HG02884 (cell line): Measurements from ENCODE around the gene LRRC49.
"Not testable (repeated sequence)": the region's sequence is repeated elsewhere in the genome, so short reads cannot be mapped to it uniquely, and the experiment has no call there.

Experiments
- ATAC-seq: cut with Tn5 transposase; IDR thresholded peaks from one replicate; pipeline ENCODE4 v1.9.1; 2021; ENCODE audit warnings: mild to moderate bottlenecking, moderate library complexity; ENCODE audit not compliant: unreplicated experiment

The LRRC49 gene

DNA sequence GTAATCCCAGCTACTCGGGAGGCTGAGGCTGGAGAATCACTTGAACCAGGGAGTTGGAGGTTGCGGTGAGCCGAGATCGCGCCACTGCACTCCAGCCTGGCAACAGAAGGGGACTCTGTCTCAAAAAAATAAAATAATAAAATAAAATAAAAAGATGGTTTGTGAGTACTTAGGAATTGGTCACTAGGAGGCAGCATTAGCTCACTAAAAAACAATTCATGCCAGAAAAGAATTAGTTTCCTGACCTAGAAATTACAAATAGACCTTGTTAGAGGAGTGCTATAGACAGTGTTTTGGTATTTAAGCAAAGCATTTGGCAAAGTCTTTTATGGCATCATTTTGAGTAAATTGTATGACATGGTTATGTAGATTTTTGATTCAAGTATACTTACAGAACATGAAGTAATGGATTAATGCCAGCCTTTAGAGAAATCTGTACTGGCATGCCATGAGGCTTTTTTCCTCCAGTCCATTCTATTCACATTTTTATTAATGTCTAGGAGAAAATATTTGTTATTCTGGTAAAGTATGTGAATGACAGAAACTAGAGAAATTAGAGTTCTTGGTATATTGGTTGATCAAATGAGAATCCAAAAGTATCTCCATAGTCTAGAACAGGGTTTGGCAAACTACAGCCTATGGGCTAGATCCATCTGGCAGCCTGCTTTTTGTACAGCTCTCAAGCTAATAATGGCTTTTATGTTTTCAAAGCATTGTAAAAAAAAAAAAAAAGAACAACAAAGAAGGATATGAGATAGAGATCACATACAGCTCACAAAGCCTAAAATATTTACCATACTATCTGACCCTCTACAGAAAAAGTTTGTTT lies 81.6 kb downstream of the LRRC49 start:
- no peak for ATAC-seq

- no peak for ATAC-seq
Measured at GRCh38 chr15:70976851-70977250, 84.2 kb downstream of the LRRC49 start.

- no peak for ATAC-seq
Measured at GRCh38 chr15:70995383-70995970, 102.9 kb downstream of the LRRC49 start.

- no peak for ATAC-seq
Measured at GRCh38 chr15:70998319-70998718, 105.7 kb downstream of the LRRC49 start.

DNA sequence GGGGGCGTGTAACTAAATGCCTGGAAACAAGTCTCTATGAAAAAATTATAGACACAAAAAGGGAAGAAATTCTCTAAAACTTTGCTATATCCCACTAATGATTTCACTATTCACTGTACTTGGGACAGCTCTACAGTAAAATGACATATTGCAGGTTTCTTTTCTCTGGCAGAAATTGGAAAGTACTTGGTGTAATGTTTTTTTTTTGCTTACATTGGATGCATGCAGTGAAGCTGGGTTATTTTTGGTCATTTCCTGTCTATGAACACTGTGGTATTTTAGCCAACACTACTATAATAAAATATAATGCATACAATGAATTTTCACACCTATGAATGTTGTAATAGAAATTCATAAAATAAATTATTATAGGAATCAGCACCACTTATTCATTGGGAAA lies 109.7 kb downstream of the LRRC49 start:
- no peak for ATAC-seq

DNA sequence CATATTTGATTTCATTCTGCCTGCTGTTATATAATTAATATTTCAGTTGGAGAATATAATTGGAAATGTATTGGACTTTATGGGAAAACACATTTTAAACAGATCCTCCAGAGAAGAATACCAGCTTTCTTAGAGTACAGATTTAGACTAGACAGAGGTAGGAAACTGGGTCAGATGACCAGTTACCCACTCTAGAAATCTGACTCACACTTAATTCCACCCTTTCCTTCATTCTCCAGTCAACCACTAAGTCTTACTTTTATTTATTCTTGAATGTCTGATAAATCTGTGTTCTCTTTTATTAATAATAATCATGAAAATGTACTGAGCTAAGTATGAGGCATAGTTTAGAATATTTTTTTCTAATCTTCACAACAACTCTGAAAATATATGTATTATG lies 110.7 kb downstream of the LRRC49 start:
- no peak for ATAC-seq

GRCh38 chr15:71004506-71004905 lies 111.9 kb downstream of the LRRC49 start:
- ATAC-seq, result not testable (repeated sequence)

DNA sequence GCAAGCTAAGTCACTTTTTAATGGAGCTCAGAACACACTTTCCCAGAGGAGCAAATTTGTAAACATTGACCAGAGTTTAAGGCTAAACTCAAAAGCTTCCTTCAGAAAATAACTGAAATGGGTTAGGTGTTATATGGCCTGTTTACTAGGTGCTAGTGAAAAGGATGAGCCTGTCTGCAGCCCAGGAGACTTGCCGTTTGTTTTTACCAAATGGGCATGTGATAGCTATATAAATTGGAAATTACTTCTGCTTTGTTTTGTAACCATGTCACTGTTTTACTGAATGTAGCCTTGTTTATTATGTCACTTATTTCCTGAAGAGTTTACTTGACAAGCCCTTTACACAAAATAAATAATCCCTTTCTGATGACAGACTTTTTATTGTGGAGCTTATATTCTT lies 113.3 kb downstream of the LRRC49 start:
- no peak for ATAC-seq

GRCh38 chr15:71008250-71008870 lies 115.7 kb downstream of the LRRC49 start:
- no peak for ATAC-seq

DNA sequence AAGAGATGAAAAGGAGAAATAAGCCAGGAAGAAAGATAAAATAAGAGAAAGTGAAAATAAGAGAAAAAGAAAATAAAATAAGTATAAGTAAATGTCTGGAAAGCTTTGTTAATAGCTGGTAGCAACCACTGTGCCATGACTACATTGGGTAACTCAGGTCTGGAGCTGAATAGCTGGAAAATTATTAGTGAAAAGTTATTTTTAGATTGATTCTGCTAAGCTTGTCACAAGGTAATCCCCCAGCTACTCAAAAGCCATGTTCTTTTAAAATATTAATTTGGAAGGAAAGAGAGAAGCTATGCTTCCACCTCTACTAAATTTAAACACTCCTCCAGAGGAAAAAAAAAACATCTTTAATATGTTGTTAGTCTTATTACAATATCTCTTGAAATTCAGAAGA lies 117.8 kb downstream of the LRRC49 start:
- ATAC-seq, result no peak

DNA sequence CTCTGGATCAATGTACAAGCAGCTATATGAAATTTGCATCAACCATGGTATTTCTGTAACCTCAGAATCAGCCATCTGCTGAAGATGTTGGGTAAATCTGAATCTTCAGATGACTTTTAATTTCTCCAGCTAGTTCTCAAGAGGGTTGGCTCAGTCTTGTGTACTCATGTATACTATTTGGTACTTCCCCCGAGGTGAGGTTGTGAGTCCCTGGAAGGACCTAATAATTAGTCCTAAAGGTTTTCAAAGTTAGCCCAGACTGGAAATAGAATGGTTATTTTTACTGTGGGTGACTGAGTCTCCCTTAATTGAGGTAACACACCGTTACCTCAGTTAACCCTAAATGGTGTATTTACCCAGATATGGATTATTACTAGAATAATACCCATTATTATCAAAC lies 118.4 kb downstream of the LRRC49 start:
- no peak for ATAC-seq

GRCh38 chr15:71011503-71012155 lies 119.0 kb downstream of the LRRC49 start:
- no peak for ATAC-seq

DNA sequence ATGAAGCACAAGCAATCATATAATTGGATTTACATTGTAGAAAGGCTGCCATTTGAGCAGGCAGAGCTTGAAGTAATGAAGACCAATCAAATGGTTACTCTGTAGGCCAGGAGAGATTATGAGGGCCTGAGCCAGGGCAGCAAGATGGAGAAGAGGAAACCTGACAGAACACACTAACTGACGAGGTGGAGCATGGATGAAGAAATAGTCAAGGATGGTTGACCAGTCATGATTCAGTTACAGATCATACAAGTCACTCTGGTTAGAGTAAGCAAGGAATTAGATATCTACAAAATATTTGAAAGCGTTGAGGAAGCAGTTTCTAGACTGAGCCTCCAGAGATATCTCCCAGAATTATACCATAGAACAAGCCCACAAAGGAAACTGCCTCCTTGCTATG lies 120.8 kb downstream of the LRRC49 start:
- ATAC-seq, result no peak

- ATAC-seq, result no peak
Measured at GRCh38 chr15:71015342-71015741, 122.7 kb downstream of the LRRC49 start.

- ATAC-seq, result not testable (repeated sequence)
Measured at GRCh38 chr15:71031232-71031631, 138.6 kb downstream of the LRRC49 start.

GRCh38 chr15:71035478-71035877 lies 142.9 kb downstream of the LRRC49 start:
- not testable (repeated sequence) for ATAC-seq

DNA sequence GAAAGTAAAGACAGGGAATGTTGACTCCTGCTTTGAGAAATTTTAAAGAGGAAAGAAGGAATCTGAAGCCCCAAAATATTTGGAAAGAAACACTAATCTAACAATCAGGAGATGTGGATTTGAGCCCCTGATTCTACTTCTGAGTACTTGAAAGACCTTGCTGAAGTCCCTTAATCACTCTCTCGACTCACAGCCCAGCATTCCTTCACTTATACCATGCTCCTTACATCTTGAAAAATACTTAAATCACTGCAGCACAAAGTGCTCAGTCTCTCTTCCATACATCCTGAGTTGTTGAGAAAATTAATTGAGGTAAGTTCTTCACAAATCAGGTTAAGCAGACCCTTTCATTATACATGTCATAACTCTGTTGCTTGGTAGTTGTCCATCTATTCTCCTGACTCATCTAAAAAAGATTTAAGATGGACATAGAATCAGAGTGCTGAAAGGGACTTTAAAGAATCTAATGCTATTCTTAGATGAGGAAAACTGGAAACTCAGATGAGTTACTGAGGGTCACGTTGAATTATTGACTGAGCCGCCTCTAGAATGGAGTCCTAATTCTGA lies 149.8 kb downstream of the LRRC49 start:
- no peak for ATAC-seq

DNA sequence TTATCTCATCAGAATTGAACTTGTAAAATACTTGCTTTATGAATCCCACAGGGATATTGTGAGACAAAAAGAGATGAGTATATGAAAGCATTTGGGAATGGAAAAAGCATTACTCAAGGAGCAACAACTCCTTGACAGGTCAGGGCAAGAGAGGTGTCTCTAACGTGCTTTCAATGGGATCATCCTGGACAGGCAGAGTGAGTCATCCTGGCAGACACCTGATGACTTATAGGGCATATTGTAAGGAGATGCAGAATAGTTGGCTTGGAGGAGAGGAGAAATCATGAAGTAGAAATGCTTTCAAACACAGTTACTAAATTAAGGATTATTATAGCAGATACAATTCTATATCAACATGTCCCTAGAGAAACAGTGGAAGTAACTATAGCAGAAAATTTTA lies 150.7 kb downstream of the LRRC49 start:
- ATAC-seq, result no peak

DNA sequence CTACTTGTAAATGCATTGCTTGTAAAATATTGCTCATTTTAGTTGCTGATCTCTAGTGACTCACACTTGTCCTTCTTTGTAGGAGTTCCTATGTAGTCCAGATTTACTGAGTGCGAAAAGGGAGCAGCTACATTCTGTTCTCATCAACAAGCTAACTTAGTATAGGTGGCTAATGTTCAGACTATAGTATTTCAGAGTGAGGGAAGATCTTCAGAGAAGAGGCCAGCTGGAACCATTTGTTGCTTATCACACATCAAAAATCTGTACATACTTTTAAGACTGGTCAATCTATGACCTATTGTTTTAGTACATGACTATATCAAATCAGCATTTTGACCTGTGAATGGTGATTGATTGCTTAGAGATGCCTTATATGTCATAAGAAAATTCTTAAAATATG lies 151.4 kb downstream of the LRRC49 start:
- ATAC-seq, result no peak

- not testable (repeated sequence) for ATAC-seq
Measured at GRCh38 chr15:71046146-71046545, 153.5 kb downstream of the LRRC49 start.
